LHCN-M2 (cell line): ENCODE results near the gene SYT13. TPM values are rescaled to one million over a fixed set of nuclear protein-coding genes. Genes with fewer than 3 reads are reported as not detected.

Experiments
- DNase-seq: peaks from one replicate; pipeline ENCODE4 v3.0.0-alpha.2; 2012; ENCODE audit warnings: low read depth
- total RNA-seq: library from RNA; depleted of rRNA; stranded (reverse); fragments of >200 nt; gene quantifications from 2 replicates; pipeline ENCODE4 v1.2.3, GENCODE V29; 2014

The SYT13 gene
- total RNA-seq, 1 experiment from 2014 or later: not detected

- DNase-seq: no peak
Observed at GRCh38 chr11:45313171-45313865, 27.2 kb upstream of the SYT13 start.

GRCh38 chr11:45305874-45306623, 19.9 kb upstream of the SYT13 start:
- DNase-seq: no peak

- DNase-seq: no peak
Observed at GRCh38 chr11:45304992-45305335, 18.8 kb upstream of the SYT13 start.

GRCh38 chr11:45304111-45304991, 18.2 kb upstream of the SYT13 start:
- no peak for DNase-seq

GRCh38 chr11:45303316-45303715, 17.2 kb upstream of the SYT13 start:
- DNase-seq: no peak

GRCh38 chr11:45301537-45302246, 15.6 kb upstream of the SYT13 start:
- DNase-seq: no peak

DNA sequence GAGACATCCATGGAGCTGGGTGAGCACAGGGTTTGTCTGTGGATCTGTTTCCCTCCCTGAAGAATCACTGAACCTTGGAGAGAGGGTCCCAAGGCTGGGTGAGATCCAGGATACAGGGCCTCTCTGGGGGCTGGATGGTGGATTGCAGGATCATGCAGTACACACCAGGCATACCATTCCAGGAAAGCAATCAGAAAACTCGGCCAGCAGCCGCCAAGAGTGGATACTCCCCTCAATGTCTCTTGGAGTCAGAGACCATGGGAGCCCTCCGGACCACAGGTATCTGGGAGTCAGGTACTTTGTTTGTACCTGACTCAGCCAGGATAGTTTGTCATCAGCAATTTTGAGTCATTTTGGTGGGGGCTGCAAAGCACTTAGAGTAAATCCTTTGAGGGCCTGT, 14.6 kb upstream of the SYT13 start:
- DNase-seq: no peak

GRCh38 chr11:45298718-45299117, 12.6 kb upstream of the SYT13 start:
- DNase-seq: no peak

- DNase-seq: no peak
Observed at GRCh38 chr11:45296075-45296474, 9.9 kb upstream of the SYT13 start.

DNA sequence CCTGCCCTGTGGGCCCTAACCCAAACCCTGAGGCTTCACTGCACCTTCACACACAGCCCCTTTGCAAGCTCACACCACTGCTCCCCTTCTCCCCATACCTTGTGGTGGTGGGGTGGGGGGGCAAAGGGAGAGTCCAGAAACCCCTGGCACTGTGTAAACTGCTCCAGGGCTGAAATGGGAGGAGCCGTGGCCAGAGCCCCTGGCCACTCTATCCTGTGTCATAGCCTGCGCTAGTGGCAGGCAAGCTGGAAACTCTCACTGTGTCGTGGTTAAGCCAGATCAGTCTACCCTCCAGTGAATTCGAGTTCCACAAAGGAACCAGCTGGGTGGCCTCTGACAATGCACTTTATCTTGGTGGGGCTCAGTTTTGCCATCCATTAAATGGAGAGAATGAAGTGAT, 8.4 kb upstream of the SYT13 start:
- DNase-seq: no peak

DNA sequence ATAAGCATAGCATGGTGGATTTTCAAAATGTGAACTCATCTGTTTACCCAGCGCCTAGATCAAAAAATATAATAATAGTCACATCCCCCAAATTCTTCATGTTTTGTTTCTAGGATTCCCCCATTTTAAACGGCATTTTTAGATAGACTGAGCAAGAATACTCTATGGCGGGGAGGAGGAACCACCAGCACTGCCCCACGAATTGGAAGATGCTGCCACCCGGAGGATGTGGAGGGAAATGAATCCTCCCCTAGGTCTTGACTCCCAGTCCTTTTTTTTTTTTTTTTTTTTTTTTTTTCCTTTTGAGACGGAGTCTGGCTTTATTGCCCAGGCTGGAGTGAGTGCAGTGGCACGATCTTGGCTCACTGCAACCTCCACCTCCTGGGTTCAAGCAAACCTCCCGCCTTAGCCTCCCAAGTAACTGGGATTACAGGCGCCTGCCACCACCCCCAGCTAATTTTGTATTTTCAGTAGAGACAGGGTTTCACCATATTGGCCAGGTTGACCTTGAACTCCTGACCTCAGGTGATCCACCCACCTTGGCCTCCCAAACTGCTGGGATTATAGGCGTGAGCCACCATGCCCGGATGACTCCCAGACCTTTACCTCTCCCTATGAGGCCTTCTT, 7.5 kb upstream of the SYT13 start:
- DNase-seq: peak; percentile 72

DNA sequence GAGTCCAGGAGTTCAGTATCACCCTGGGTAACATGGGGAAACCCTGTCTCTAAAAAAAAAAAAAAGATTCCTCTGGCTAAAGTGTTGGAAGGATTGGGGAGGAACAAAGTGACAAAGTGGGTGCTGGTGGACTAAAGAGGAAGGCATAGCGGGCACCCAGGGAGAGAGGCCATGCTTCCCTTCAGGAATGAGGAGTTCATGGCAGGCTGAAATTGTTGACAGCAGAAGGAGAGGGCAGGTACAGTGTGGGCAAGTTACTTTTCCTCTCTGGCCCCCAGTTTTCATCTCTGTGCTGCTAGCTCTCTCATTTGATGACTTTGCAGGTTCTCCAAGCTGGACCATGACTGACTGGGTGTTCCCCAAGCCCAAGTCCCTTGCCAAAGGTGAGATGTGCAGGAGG, 4.4 kb upstream of the SYT13 start:
- DNase-seq: no peak

DNA sequence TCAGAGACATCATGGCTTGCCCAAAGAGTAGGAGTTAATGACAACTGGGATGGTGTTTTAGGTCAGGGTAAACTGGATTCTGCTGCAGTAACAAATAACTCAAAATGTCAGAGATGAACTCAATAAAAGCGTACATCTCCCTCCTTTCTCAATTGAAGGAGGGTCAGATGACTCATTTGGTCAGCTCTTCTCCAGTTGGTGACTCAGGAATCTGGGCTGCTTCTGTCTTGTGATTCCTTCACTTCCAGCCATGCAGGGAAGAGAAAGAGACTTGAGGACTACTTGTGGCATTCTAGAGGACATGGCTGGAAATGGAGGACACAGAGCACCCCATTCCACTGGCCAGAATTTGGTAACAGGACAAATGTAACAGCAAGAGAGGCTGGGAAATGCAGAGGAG, 3.2 kb upstream of the SYT13 start:
- peak; percentile 74 for DNase-seq

GRCh38 chr11:45288339-45288738, 2.2 kb upstream of the SYT13 start:
- DNase-seq: no peak

GRCh38 chr11:45287316-45287903, 1.3 kb upstream of the SYT13 start:
- DNase-seq: no peak

DNA sequence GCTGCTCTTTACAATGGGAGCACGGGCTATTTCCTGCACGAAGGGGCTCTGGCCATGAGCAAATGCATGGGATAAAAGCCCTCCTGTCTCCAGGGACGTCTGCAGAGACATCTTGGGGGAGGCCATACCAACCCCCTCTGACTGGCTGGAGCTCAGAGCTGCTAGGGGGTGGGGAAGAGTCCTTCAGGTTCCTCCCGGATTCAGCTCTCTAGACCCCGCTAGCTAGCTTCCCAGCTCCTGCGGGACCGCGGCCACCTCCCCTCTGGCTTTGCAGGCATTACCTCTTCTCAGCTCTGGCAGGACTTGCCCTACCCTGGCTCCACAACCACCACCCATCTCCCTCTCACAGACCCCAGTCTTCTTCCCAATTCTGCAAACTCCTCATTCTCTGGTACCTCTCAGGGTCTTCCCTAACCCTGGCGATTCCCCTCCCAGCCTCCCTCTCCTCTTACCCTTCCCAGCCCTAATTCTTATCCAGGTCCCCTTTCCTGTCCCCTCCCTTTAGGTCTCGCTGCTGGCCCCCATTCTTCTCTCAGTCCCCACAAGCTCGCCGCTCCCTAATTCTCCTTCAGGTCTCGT, 802 bp downstream of the SYT13 start:
- no peak for DNase-seq

- no peak for DNase-seq
Observed at GRCh38 chr11:45282081-45282480, 4.1 kb downstream of the SYT13 start.

- no peak for DNase-seq
Observed at GRCh38 chr11:45280449-45280848, 5.7 kb downstream of the SYT13 start.

DNA sequence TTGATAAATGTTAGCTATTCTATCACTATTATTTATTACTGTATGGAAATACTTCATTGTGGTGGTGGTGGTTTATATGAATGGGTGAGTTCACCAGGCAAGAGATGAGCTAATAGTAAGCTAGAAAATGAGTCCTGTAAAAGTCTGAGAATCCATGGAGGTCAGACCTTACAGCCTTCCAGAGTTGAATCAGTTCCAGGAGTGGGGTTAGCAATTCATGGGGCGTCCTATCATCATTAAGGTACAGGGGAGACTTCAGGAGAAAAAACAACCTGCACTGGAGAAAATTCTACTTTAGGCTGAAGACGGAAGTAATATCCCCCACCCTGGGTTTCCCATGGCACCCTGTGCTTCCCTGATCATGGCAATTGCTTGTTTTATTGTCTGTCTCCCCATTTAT, 6.5 kb downstream of the SYT13 start:
- DNase-seq: no peak

DNA sequence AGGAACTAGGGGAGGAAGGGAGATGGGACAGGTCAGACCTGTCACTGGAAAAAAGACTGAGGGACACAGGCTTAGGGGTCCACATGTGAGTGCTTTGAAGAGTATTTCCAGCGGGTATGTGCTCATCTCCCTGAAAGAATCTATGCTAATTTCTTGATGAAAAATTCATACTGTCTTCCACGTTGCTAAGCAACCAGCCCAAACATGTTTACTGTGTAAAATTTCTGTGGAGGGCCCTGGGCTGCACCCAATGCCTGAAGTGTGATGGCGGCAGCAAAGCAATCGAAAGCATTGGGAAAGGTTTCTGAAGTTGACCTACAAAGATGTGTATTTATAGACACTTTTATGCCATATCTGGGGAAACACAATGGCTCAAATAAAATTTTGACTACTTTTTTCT, 7.4 kb downstream of the SYT13 start:
- DNase-seq: no peak

GRCh38 chr11:45275828-45276227, 10.3 kb downstream of the SYT13 start:
- peak; percentile 61 for DNase-seq
